Right cardiac atrium (tissue), 5 donors: ENCODE results near the gene CASTOR1. TPM values are rescaled to one million over a fixed set of nuclear protein-coding genes. Genes with fewer than 3 reads are reported as not detected.

Source experiments
- ATAC-seq, 2 donors: fragments of 200-7000 bp; cut with Tn5 transposase; one replicate each; pipeline versions ENCODE4 v1.8.0 to v1.9.1; 2020; ENCODE audit warnings: moderate library complexity in 2 of 2, mild to moderate bottlenecking in 1 of 2
- DNase-seq, 3 donors: peaks; one replicate each; pipeline ENCODE4 v3.0.0-alpha.2; 2020
- H3K27ac ChIP-seq: one replicate; pipeline ENCODE4 v1.5.1; 2013; ENCODE audit warnings: mild to moderate bottlenecking, low read length, control low read depth, moderate library complexity
- H3K27me3 ChIP-seq: one replicate; pipeline ENCODE4 v1.6.1; 2013; ENCODE audit not compliant: control insufficient read depth, insufficient read depth
- H3K4me1 ChIP-seq: one replicate; pipeline ENCODE4 v1.6.1; 2013; ENCODE audit warnings: low read length; ENCODE audit not compliant: control insufficient read depth, insufficient read depth
- H3K4me3 ChIP-seq: one replicate; pipeline ENCODE4 v1.5.1; 2013; ENCODE audit warnings: low read length, control low read depth
- H3K9me3 ChIP-seq: one replicate; pipeline ENCODE4 v1.6.1; 2013; ENCODE audit warnings: low read length; ENCODE audit not compliant: control insufficient read depth
- WGBS: extraction: QIAGEN DNeasy Blood & Tissue Kit; methylation state at CpG from one replicate; pipeline ENCODE4 v1.1.7; 2013; 5-methylcytosine and 5-hydroxymethylcytosine counted together
- intact Hi-C, 4 donors: fragments of 100-400 bp; cut with DNase I; formaldehyde crosslinking; loops; one replicate each; pipeline versions ENCODE4 v1.11.0 to v1.14.0; 2022 to 2023
- polyA plus RNA-seq: library from polyadenylated mRNA; stranded (reverse); fragments of 200-250 nt; gene quantifications from one replicate; pipeline ENCODE4 v1.2.3, GENCODE V29; 2013
- total RNA-seq, 4 donors: library from RNA; stranded (reverse); fragmentation: NEBNext Ultra II Directional; extraction: Animal tissue kit (Norgen Biotek cat#: 25700); gene quantifications; one replicate each; pipeline ENCODE4 v1.2.1, GENCODE V29; 2021
- donor health status: healthy with polysubstance abuse.
- donor health status: DM: no; HTN: yes; CAD: no.
- donor health status: DM: no; HTN: no; CAD: no.
- donor health status: DM: no; HTN: yes; CAD: no; lungs with severe emphysema.
- donor health status: DM: yes; HTN: yes; CAD: no.

The CASTOR1 gene
- total and polyA plus RNA-seq, 5 donors, result 6.4 to 9.0 (median 7.1) TPM

GRCh38 chr22:30297276-30297990 is 8.1 kb upstream of the CASTOR1 start:
- H3K27me3 ChIP-seq, result no peaks in the 10 kb centered on the region
- 94% methylated on average over 11 of the region's 11 CpGs for WGBS
- H3K27ac ChIP-seq, result no peak overlapping the region
- H3K4me1 ChIP-seq, result peaks cover 11% of the 10 kb centered on the region
- DNase-seq (peak in 1 of 3 donors; percentile 19), ATAC-seq (no peak)
- intact Hi-C loops, result no loop called here
- no peaks in the 10 kb centered on the region for H3K9me3 ChIP-seq
- H3K4me3 ChIP-seq, result no peak overlapping the region

- WGBS, result 85% methylated on average over 3 of the region's 3 CpGs
- Histone ChIP-seq H3K4me3 (no peak overlapping the region), H3K9me3 (no peaks in the 10 kb centered on the region), H3K27ac (no peak overlapping the region), H3K4me1 (peaks cover 9% of the 10 kb centered on the region), H3K27me3 (no peaks in the 10 kb centered on the region)
- intact Hi-C loops, result no loop called here
- peak in 2 of 3 donors; percentile 3 to 23 for DNase-seq
- ATAC-seq, result no peak
These were observed 7.5 kb upstream of the CASTOR1 start for GRCh38 chr22:30296833-30297232.

- Histone ChIP-seq H3K4me3 (no peak overlapping the region), H3K4me1 (peaks cover 4% of the 10 kb centered on the region), H3K27ac (no peak overlapping the region), H3K27me3 (no peaks in the 10 kb centered on the region), H3K9me3 (no peaks in the 10 kb centered on the region)
- ATAC-seq (no peak), DNase-seq (no peak)
- intact Hi-C loops, result no loop called here
- 95% methylated on average over 4 of the region's 4 CpGs for WGBS
These were observed 7.0 kb upstream of the CASTOR1 start for GRCh38 chr22:30296324-30296723.

- peak in 2 of 3 donors; percentile 36 to 39 for DNase-seq
- Histone ChIP-seq H3K9me3 (no peaks in the 10 kb centered on the region), H3K4me1 (peaks cover 8% of the 10 kb centered on the region), H3K4me3 (no peak overlapping the region), H3K27ac (no peak overlapping the region), H3K27me3 (no peaks in the 10 kb centered on the region)
- intact Hi-C loops, result no loop called here
- WGBS, result 70% methylated on average over 7 of the region's 7 CpGs
- ATAC-seq, result no peak
These were observed 6.3 kb upstream of the CASTOR1 start for GRCh38 chr22:30295576-30295975.

- ATAC-seq (no peak), DNase-seq (peak in 2 of 3 donors; percentile 51 to 52)
- H3K27ac ChIP-seq, result no peak overlapping the region
- no peak overlapping the region for H3K4me3 ChIP-seq
- peaks cover 14% of the 10 kb centered on the region for H3K4me1 ChIP-seq
- WGBS, result 91% methylated on average over 11 of the region's 11 CpGs
- H3K9me3 ChIP-seq, result no peaks in the 10 kb centered on the region
- H3K27me3 ChIP-seq, result no peaks in the 10 kb centered on the region
- intact Hi-C loops, result loop anchor here in 1 of 4 donors (5.0 kb wide), 1 partner anchor 37 kb away; no protein-coding TSS in a partner anchor
These were observed 5.5 kb upstream of the CASTOR1 start for GRCh38 chr22:30294830-30295229.

- DNase-seq (peak in 2 of 3 donors; percentile 28 to 34), ATAC-seq (no peak)
- H3K4me3 ChIP-seq, result no peak overlapping the region
- intact Hi-C loops, result loop anchor here in 1 of 4 donors (5.0 kb wide), 1 partner anchor 38 kb away; no protein-coding TSS in a partner anchor
- peaks cover 14% of the 10 kb centered on the region for H3K4me1 ChIP-seq
- WGBS, result 92% methylated on average over 9 of the region's 9 CpGs
- no peaks in the 10 kb centered on the region for H3K27me3 ChIP-seq
- no peaks in the 10 kb centered on the region for H3K9me3 ChIP-seq
- no peak overlapping the region for H3K27ac ChIP-seq
These were observed 4.8 kb upstream of the CASTOR1 start for GRCh38 chr22:30294066-30294465.

GRCh38 chr22:30293026-30293425 is 3.7 kb upstream of the CASTOR1 start:
- Histone ChIP-seq H3K4me3 (no peak overlapping the region), H3K4me1 (peaks cover 14% of the 10 kb centered on the region), H3K27ac (no peak overlapping the region), H3K27me3 (no peaks in the 10 kb centered on the region), H3K9me3 (no peaks in the 10 kb centered on the region)
- 92% methylated on average over 7 of the region's 7 CpGs for WGBS
- intact Hi-C loops, result loop anchor here in 1 of 4 donors (5.0 kb wide), 1 partner anchor 39 kb away; no protein-coding TSS in a partner anchor
- no peak for ATAC-seq
- peak in 1 of 3 donors; percentile 39 for DNase-seq

GRCh38 chr22:30292069-30292970 is 3.0 kb upstream of the CASTOR1 start:
- intact Hi-C loops, result loop anchor here in 1 of 4 donors (5.0 kb wide), 1 partner anchor 40 kb away; no protein-coding TSS in a partner anchor
- Histone ChIP-seq H3K27ac (peak overlapping the region; percentile 9), H3K27me3 (no peaks in the 10 kb centered on the region), H3K4me3 (no peak overlapping the region), H3K4me1 (peaks cover 14% of the 10 kb centered on the region), H3K9me3 (no peaks in the 10 kb centered on the region)
- ATAC-seq (no peak), DNase-seq (peak in 2 of 3 donors; percentile 63 to 65)
- 91% methylated on average over 18 of the region's 18 CpGs for WGBS

- intact Hi-C loops, result loop anchor here in 1 of 4 donors (5.0 kb wide), 1 partner anchor 41 kb away; no protein-coding TSS in a partner anchor
- H3K27me3 ChIP-seq, result no peaks in the 10 kb centered on the region
- ATAC-seq, result peak; percentile 47 to 66
- H3K9me3 ChIP-seq, result no peaks in the 10 kb centered on the region
- peak overlapping the region; percentile 97 for H3K27ac ChIP-seq
- no peak overlapping the region for H3K4me3 ChIP-seq
- 57% methylated on average over 13 of the region's 13 CpGs for WGBS
- DNase-seq, result peak; percentile 90 to 94 (median 92)
- peaks cover 14% of the 10 kb centered on the region for H3K4me1 ChIP-seq
These were observed 2.0 kb upstream of the CASTOR1 start for GRCh38 chr22:30291058-30291892.

GRCh38 chr22:30290342-30291057 is 1.2 kb upstream of the CASTOR1 start:
- Histone ChIP-seq H3K27ac (peak overlapping the region; percentile 97), H3K27me3 (no peaks in the 10 kb centered on the region), H3K9me3 (no peaks in the 10 kb centered on the region), H3K4me1 (peaks cover 14% of the 10 kb centered on the region), H3K4me3 (no peak overlapping the region)
- intact Hi-C loops, result loop anchor here in 1 of 4 donors (5.0 kb wide), 1 partner anchor 42 kb away; no protein-coding TSS in a partner anchor
- 33% methylated on average over 3 of the region's 3 CpGs for WGBS
- ATAC-seq, result peak; percentile 7 to 25
- peak; percentile 48 to 78 (median 66) for DNase-seq
